Upper lobe of right lung (tissue), 1 donor: Measurements from ENCODE around the gene LGR5. TPM values are rescaled to one million over a fixed set of nuclear protein-coding genes. Genes with fewer than 3 reads are reported as not detected.

Experiments
- ATAC-seq: fragments of 200-7000 bp; cut with Tn5 transposase; one replicate; pipeline ENCODE4 v1.9.1; 2020; ENCODE audit warnings: mild to moderate bottlenecking, moderate library complexity
- DNase-seq: peaks from one replicate; pipeline ENCODE4 v3.0.0-alpha.2; 2020
- H3K27ac ChIP-seq: fragments of 200-600 bp; one replicate; pipeline ENCODE4 v1.8.0; 2022
- H3K27me3 ChIP-seq: fragments of 200-600 bp; one replicate; pipeline ENCODE4 v1.8.0; 2022; ENCODE audit warnings: mild to moderate bottlenecking
- H3K36me3 ChIP-seq: fragments of 200-600 bp; one replicate; pipeline ENCODE4 v1.8.0; 2022
- H3K4me1 ChIP-seq: fragments of 200-600 bp; one replicate; pipeline ENCODE4 v1.8.0; 2022
- H3K4me3 ChIP-seq: fragments of 200-600 bp; one replicate; pipeline ENCODE4 v1.8.0; 2022; ENCODE audit warnings: mild to moderate bottlenecking
- H3K9me3 ChIP-seq: fragments of 200-600 bp; one replicate; pipeline ENCODE4 v1.8.0; 2022
- CTCF ChIP-seq: fragments of 200-600 bp; IDR thresholded peaks from one replicate; pipeline ENCODE4 v1.8.0; 2022; ENCODE audit warnings: antibody characterized with exemption
- intact Hi-C: fragments of 100-400 bp; cut with DNase I; formaldehyde crosslinking; loops from one replicate; pipeline ENCODE4 v1.11.0; 2022
- total RNA-seq: library from RNA; stranded (reverse); fragmentation: NEBNext Ultra II Directional; extraction: Animal tissue kit (Norgen Biotek cat#: 25700); gene quantifications from one replicate; pipeline ENCODE4 v1.2.1, GENCODE V29; 2021
- donor health status: DM: no; HTN: yes; CAD: no; lungs with severe emphysema.

Gene LGR5
- total RNA-seq, 1 donor from 2014 or later, result 0.35 TPM

GRCh38 chr12:71445071-71445470 lies 5.5 kb downstream of the LGR5 start:
- DNase-seq, result no peak
- Histone ChIP-seq H3K4me1 (peaks cover 7% of the 10 kb centered on the region), H3K36me3 (no peaks in the 10 kb centered on the region), H3K4me3 (no peak overlapping the region), H3K27me3 (peaks cover 33% of the 10 kb centered on the region), H3K27ac (no peak overlapping the region), H3K9me3 (no peaks in the 10 kb centered on the region)
- TF ChIP-seq CTCF, result no peak
- ATAC-seq, result no peak
- intact Hi-C loops, result no loop called here

- ATAC-seq, result no peak
Measured at GRCh38 chr12:71447691-71448132, 8.1 kb downstream of the LGR5 start.

DNA sequence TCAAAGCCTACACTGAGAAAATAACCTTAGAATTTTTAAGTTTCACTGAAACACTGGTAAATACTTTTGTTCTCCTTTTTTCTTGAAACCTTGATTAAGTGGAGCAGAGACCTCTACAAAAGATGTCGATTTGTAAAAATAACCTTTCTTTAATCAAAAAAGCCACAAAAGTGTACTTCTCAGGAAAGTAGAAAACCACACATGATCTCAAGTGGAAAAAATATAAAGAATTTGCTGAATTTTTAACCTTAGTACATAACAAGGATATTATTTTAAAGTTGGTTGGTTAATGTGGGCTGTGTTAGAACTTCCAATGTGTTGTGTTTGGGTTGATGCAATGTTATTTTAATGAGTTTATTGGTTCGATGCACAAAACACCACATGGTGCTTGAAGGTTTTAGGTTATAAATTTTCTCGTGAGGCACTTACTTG lies 8.6 kb downstream of the LGR5 start:
- no peak for TF ChIP-seq CTCF
- Histone ChIP-seq H3K27ac (no peak overlapping the region), H3K9me3 (no peaks in the 10 kb centered on the region), H3K4me3 (no peak overlapping the region), H3K36me3 (no peaks in the 10 kb centered on the region), H3K27me3 (peaks cover 13% of the 10 kb centered on the region), H3K4me1 (no peaks in the 10 kb centered on the region)
- no peak for ATAC-seq
- no peak for DNase-seq
- intact Hi-C loops, result no loop called here

More at GRCh38 chr12:71447691-71448132, 8.1 kb downstream of the LGR5 start:
- no peak overlapping the region for H3K27ac ChIP-seq
- DNase-seq, result no peak
- intact Hi-C loops, result no loop called here
- no peak overlapping the region for H3K4me3 ChIP-seq
- TF ChIP-seq CTCF, result no peak
- H3K27me3 ChIP-seq, result peaks cover 13% of the 10 kb centered on the region
- H3K9me3 ChIP-seq, result no peaks in the 10 kb centered on the region
- no peaks in the 10 kb centered on the region for H3K36me3 ChIP-seq
- no peaks in the 10 kb centered on the region for H3K4me1 ChIP-seq

- intact Hi-C loops, result no loop called here
- peaks cover 6% of the 10 kb centered on the region for H3K27me3 ChIP-seq
Measured at GRCh38 chr12:71449373-71450070, 9.9 kb downstream of the LGR5 start.

DNA sequence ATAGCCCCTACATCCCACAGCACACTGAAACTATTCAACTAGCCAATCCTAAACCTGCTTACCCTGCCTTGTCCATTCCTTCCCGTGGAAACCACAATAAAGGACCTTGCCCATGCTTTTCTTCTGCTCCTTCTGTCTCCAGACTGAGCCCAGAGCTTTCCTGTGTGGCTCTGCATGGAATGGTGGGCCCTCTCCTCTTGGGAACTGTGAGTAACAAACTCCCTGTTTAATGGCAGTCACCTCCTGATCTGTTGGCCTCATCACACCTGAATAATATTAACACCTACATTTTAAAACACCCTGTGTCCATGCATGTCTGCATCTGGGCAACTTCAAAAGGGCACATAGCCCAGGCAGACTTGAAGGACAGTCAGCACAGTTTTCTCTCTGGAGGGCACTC lies 12.4 kb downstream of the LGR5 start:
- no peaks in the 10 kb centered on the region for H3K9me3 ChIP-seq
- no peak for ATAC-seq
- H3K27me3 ChIP-seq, result no peaks in the 10 kb centered on the region
- H3K36me3 ChIP-seq, result no peaks in the 10 kb centered on the region
- no peak overlapping the region for H3K27ac ChIP-seq
- no peak for DNase-seq
- H3K4me3 ChIP-seq, result no peak overlapping the region
- intact Hi-C loops, result no loop called here
- TF ChIP-seq CTCF, result no peak
- H3K4me1 ChIP-seq, result no peaks in the 10 kb centered on the region

More at GRCh38 chr12:71449373-71450070, 9.9 kb downstream of the LGR5 start:
- DNase-seq (no peak), ATAC-seq (no peak)
- no peak overlapping the region for H3K4me3 ChIP-seq
- H3K4me1 ChIP-seq, result no peaks in the 10 kb centered on the region
- H3K36me3 ChIP-seq, result no peaks in the 10 kb centered on the region
- no peak for TF ChIP-seq CTCF
- no peaks in the 10 kb centered on the region for H3K9me3 ChIP-seq
- H3K27ac ChIP-seq, result no peak overlapping the region
